ENCODE measurements around the gene RET.
"Not testable (repeated sequence)": the region's sequence is repeated elsewhere in the genome, so short reads cannot be mapped to it uniquely, and the experiment has no call there.

RET gene

DNA sequence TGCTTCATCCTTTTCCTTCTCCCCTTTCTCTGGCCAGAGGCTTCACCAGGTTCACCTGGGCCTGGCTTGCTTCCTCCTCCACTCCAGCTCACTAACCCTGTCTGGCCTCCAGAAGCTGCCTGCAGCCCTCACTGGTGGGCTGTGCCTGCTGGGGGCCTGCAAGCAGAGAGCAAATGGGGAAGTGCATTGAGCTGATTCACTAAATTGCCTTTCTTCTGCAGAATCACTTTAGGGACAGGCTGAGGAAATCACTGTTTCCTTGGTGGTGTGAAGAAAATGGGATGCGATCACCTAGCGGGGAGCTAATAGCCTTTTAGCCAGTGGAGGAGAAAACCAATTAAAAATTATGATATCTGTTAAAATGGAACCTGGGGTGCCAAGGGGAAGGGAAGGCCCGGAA lies 3.0 kb downstream of the RET start:
- DNase-seq: no peak

DNA sequence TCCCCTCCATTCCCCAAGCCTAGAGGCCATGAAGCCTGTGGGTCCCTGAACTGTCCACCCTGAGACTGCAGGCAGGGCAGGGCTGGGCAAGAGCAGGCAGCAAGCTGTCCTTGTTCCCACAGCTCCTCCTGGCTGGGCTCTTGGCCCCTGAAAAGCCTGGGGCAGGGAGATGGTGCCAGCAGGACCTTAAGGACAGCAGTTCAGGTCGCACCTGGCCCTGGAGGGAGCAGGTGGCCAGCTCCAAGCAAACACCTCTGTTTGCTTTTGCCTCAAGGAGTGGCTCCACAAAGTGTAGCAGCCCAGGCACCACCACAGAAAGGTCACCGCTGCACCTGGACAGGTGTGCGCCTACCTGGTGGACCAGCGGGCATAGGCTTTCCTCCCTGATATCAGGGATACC lies 5.2 kb downstream of the RET start:
- DNase-seq: no peak

DNA sequence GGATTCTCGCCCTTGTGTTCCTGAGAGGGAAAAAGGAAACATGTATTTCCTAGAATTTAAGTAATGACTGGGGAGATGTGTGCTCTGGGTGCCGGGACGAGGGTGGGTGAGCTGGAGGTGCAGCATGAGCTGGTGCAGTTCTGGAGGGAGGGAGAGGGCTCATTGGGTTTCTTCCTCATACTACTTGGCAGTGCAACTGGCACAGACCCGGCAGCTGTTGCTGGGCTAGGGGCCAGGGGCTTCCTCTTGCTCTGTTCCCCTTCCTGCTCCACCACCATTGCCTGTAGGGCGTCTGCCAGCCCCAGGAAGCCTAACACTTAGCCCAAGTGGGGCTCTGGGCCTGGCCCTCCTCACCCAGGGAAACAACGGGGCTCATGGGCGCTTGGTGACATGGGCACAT lies 5.9 kb downstream of the RET start:
- DNase-seq: no peak

DNA sequence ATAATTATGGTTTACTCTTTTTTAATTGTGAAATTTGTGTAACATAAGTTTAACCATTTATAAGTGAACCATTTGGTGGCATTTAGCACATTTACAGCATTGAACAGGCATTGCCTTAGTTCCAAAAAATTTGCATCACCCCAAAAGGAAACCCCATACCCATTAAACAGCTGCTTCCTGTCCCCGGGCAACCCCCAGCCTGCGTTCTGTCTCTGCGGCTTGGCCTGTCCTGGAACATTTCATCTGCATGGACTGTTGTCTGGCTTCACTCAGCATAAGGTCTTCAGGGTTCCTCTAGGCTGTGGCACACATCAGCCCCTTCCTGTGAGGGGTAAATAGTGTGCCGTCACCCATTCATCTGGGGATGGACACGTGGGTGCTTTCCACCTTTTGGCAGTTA lies 6.9 kb downstream of the RET start:
- DNase-seq: no peak

DNA sequence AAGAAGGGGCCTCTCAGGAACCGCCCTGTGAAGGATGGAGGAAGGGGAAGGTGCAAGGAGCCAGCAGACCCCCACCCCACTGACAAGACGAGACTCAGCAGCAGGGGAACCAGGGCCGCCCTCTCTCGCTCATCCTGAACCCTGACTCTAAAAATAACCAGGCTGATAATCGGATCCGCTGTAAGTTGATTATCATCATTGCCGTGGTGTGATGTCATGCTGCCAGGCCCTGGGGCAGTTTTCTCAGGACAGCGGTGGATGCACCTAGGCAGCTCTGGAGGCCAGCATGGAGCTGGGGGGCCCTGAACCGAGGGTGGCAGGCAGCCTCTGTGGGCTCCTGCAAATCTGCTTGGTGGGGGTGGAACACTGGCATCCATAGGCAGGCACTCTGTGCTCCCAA lies 7.9 kb downstream of the RET start:
- peak; percentile 63 for DNase-seq

DNA sequence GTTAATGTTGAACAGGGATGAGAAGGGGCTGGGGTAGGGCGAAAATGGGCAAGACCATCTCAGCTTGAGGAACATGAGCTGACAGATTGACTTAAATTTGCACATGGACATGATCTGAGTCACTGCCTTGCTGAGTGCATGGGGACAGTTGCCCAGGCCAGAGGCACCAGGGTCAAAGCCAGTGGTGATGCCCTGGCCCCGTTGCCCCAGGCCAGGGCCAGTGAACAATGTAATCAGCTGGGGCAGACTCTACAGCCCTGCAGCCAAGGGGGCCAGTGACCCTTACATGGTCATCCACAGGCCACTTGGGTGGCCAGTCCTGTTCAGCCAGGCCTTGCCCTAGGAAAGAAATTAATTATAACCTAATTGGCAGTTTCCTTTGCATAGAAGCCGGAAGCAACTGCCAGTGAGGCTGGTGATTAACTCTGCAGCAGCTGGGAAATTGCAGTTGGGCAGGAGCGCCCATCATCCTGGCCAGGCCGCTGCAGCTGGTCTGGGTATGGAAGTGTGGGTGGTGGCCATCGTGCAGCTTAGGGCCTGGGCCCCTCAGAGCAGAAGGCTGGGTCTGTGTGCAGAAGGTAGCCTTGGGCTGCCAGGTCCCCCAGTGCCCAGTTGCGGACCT lies 9.6 kb downstream of the RET start:
- no peak for DNase-seq

DNA sequence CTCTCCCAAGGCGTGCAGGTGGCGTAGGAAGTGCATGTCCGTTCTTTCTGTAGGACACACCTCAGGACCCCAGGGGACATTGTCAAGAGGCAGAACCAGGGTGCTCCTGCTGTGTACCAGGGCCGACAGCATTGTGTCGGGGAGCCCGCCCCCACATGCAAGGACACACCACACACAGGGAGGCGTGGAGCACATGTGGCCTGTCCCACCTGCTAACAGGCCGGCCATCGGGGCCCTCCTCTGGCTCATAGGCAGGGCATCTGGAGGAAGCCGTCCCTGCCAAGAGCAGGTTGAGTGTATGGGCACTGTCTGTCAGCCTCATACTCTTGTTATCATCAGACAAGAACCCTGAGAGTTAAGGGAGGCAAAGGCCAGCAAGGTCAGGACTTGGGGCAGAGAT lies 12.7 kb downstream of the RET start:
- no peak for DNase-seq

DNA sequence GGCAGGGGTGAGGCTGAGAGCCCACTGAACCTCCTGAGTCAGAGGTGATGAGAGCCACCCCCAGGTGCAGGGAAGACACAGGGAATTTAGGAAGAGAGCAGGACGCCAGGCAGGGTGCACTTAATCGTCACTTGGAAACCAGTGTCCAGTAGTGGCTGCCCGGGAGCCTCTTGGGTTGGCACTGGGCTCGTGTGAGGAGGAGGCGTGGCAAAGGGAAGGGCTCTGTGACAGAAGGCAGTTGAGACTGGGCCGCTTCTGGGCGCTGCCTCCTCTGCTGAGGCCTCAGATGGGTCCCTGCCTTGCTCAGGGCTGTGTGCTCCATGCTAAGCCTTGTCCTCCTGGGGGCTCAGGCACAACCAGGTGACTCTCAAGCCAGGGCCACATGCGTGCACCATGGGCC lies 13.3 kb downstream of the RET start:
- DNase-seq: no peak

DNA sequence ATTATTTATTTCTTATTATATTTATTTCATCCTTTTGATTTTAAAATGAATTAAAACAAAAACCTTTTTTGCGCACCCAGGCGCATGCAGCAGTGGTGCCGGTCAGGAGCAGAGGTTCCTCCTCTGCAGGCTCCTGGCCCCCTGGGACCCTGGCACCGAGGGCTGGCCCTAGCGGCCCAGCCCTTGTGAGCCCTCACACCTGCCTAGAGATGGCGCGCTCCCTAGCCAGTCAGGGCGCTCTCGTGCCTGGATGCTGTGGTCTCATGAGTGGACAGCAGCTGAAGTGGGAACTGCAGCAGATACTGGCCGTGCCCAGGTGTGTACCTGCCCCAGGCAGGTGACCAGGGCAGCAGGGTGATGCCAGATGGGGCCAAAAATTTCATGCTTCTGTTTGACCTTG lies 13.8 kb downstream of the RET start:
- no peak for DNase-seq

DNA sequence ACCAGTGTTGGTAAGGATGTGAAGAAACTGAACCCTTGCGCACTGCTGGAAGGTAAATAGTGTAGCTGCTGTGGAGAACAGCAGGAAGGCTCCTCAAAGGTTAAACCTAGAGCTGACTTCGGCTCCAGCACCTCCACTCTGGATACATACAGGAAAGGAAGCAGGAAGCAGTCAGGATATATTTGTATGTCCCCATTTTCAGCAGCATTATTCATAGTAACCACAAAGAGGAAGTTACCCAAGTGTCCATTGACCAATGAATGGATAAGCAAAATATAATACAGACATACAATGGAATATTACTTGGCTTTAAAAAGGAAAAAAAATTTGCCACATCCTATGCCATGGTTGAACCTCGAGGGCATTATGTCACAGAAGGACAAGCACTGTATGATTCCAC lies 15.0 kb downstream of the RET start:
- no peak for DNase-seq

DNA sequence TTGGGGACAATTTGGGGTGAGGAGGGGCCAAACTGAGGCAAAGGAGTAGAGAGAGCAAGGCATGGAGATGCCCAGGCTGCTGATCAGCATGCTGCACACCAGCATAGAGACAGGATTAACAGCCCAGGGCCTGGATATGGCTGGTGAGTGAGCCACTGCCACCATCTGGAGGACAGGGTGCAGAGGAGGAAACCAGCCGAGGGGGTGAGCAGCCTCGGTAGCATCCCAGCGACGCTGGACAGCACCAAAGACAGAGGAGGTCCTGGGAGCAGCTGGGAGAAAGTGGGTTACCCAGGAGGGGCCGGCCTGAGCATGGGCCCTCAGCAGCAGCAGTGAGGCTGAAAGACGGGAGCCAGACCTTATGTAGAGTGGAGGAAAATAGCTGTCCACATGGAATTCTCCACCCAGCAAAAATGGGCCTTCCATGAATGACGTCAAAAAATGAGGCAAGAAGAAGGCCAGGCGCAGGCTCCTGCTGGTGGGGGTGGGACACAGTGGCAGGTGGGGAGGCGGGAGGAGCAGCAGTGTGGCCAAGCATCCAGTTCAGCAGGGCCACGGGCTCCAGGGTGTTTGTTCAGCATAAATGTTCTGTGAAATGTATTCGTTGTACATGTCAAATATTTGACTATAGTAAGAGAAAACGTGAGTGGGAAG lies 16.7 kb downstream of the RET start:
- DNase-seq: peak; percentile 72

DNA sequence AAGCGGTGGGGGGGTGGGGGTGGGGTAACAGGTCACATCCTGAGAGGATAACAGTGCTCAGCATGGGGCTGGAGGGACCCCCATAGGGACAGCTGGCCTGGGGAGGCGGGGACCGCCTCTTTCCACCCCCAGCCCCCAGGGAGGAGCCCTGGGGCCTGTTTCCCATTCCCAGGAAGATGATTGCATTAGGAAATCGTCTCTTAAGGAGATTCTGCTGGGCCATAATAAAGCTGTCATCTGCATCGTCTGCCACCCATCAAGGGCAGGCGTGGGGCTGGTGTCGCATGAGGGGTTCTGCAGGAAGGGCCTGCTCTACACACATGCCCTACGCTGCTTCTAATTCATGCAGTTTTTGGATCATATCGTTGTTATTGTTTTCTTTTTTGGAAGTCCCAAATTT lies 17.2 kb downstream of the RET start:
- DNase-seq: no peak

DNA sequence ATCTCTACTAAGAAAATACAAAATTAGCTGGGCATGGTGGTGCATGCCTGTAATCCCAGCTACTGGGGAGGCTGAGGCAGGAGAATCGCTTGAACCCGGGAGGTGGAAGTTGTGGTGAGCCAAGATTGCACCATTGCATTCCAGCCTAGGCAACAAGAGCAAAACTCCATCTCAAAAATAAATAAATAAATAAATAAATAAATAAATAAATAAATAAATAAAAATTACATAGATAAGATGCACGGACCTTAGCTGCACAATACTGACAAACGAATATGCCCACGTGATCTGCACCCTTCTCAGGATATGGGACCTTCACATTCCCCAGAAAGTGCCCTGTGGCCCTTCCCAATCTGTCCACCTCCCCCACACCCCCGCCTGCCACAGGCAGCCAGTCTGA lies 22.5 kb downstream of the RET start:
- DNase-seq: not testable (repeated sequence)

DNA sequence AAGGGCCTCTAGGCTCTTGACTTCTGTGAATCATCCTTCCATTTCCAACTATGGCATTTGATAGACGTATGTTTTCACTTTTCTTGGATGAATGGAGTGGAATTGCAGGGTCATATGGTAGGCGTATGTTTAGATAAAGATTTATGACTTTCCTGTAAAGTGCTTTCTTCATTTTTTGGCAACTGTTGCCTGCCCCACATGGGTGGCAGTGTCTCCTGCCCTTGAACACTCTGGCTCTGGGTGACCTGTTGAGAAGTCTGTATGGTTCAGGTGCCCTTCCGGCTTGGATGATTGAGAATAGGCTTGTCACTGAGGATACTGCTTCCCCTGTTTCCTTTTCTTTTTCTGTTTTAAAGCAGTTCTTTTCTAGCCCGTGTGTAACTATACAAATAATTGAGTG lies 23.1 kb downstream of the RET start:
- no peak for DNase-seq

DNA sequence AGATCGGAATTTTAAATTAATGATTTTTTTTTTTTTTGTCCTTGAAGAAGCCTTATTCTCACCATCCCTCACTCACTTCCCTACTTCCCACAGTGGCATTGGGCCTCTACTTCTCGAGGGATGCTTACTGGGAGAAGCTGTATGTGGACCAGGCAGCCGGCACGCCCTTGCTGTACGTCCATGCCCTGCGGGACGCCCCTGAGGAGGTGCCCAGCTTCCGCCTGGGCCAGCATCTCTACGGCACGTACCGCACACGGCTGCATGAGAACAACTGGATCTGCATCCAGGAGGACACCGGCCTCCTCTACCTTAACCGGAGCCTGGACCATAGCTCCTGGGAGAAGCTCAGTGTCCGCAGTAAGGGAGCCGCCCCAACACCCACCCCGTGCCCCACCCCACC lies 23.5 kb downstream of the RET start:
- no peak for DNase-seq

DNA sequence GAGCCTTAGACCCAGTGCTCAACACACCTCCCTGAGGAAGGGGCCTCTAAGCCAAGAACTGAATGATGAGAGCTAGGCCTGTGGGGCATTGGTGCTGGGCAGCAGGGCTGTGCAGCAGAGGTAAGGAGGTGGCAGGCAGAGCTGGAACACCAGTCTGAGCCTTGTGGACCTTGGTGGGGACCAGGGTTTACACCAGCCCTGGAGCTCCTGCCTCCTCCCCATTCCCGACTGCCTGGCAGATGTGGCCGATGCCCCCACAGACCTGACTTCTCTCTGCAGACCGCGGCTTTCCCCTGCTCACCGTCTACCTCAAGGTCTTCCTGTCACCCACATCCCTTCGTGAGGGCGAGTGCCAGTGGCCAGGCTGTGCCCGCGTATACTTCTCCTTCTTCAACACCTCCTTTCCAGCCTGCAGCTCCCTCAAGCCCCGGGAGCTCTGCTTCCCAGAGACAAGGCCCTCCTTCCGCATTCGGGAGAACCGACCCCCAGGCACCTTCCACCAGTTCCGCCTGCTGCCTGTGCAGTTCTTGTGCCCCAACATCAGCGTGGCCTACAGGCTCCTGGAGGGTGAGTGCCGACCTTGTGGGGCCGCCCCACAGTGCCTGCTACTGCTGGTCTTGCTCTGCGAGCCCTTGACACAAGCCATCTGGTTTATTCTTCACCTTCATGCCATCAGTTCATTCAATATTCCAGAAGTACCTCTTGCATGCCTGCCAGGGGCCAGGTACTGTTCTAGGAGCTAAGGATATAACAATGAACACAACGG lies 25.4 kb downstream of the RET start:
- no peak for DNase-seq

DNA sequence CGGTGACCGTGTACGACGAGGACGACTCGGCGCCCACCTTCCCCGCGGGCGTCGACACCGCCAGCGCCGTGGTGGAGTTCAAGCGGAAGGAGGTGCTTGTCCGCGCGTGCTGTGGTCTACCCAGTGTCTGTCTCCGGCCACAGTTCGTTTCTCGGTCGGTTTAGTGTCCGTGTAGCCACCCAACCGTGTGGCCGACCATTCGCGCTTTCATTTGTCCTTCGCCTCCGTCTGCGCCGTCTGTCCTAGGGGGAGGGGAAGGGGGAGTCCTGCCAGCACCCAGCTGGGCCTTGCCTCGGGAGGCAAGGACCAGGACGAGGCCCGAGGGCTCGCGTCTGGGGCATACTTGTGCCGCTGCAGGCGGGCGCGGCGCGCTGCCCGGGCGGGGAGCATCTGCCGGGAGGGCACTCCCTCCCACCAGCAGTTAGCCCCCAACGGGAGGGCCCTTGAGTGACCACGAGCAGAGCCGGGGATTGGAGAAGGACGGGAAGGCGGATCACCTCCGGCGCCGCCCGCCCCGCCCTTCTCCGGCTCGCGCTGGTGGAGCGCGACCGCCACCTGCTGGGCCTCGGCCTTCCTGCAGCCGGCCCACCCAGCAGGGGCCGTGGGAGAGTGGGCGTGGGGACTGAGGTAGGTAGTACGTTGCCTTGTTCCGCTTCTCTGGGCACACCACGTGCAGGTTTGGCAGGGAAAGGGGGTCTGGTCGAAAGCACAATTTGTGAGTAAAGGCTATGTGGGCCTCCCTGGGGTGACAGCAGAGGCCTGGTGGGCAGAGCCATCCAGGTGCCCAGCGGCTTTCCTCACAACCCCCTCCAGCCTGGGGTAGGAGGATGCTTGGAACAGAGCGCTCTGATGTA lies 28.5 kb downstream of the RET start:
- peak; percentile 82 for DNase-seq

DNA sequence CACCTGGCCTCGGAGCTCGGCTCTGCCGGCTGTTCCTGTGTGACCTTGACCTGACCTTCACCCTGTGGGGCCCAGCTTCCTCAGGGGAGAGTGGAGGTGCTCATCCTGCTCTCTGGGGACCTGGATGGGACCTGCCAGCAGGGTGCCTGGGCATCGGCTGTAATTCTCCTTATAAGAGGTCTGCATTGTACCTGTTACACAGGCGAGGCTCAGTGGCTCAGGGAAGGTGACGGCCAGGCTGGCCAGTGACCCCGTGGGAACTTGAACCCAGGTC lies 29.0 kb downstream of the RET start:
- DNase-seq: no peak

DNA sequence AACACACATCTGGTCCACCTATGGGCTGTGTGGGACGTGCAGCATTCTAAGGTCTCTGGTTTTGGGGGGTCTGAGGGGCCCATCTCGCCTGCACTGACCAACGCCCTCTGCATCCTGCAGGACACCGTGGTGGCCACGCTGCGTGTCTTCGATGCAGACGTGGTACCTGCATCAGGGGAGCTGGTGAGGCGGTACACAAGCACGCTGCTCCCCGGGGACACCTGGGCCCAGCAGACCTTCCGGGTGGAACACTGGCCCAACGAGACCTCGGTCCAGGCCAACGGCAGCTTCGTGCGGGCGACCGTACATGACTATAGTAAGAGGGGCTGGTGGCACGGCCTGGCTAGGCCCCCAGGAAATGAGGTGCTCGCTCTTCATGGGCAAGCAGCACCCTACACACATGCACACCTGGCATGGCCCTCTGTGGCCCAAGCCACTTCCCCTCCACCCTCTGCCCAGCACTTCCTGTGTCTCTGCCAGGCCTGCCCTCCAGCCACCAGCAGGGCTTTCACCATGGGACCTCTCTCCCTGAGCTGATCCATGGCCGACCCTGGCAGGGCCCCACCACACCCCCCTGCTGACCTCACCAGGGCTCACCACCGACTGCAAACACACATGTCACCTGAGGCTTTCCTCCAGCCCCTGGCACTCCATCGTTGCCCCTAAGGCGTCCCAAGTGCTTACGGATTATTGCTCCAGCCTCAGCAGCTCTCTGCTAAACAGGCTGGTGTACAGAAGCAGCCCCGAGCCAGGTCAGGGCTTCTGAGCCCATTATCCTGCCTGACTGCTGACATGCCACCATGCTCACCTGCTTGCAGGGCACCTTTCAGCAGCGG lies 29.6 kb downstream of the RET start:
- no peak for DNase-seq

DNA sequence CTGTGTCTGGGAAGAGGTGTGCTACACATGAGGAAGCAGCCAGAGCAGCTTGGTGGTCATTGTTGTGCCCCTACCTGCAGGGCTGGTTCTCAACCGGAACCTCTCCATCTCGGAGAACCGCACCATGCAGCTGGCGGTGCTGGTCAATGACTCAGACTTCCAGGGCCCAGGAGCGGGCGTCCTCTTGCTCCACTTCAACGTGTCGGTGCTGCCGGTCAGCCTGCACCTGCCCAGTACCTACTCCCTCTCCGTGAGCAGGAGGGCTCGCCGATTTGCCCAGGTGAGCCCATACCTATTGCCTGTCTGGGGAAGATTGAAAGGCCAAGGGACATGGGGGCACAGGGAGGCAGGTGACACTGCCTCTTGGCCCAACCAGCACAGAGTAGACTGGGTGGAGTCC lies 32.1 kb downstream of the RET start:
- no peak for DNase-seq

DNA sequence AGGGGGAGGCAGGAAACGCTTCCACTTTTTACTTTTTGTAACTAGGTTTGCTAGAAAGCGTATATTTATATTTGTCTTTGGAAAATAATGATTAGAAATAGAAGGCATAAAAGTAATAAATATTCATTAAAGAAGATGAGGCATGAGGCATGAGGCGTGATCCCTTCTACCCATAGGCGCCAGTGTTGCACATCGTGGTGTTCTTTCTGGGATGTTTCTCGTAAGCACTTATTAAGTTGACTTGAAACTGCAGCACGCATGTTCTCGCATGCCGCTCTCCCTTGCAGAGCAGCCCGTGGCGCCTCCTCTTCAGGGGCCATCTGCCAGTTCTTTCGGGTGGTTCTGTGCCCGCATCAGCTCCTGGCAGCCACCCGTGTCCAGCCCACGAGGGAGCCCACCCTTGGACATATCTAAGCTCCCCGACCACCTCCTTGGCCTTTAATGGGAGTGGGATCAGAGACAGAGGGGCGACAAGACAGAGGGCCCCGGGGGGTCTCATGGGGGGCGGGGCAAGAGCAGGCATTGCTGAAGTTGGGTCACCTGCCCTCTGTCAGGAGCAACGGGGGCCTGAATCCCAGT lies 32.9 kb downstream of the RET start:
- no peak for DNase-seq

DNA sequence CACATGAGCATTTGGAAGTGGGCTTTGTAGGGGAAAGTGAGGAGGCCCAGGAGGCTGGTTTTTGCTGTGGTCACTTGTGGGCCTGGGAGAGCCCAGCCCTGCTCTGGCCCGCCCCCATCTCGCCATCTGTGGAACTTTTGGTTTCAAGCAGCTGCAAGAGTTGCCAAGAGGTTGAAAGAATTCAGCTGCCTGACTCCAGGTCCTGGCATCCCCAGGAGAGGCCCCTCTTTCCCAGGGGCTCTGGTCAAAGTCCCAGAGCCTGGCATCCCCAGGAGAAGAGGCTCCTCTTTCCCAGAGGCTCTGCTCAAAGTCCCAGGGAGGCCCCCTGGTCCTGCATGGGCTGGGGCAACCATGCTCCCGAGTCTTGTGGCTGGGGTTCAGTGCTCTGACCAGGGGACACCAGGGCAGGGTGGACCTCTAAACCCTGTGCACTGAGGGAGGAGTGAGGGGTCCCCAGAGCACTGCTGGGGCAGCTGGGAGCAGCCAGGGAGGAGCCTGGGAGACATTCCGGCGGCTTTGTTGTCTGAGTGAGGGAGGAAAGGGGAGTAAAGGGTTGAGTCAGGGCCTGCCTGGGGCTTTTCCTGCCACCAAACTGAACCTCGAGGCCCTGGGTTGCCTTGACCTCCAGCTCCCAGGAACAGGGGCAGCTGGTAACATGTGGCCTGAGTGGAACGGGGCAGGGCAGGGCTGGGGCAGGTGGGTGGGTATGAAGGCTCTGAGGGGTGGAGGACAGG lies 33.6 kb downstream of the RET start:
- DNase-seq: no peak
